Mucosa of stomach (tissue), 1 donor: ENCODE data around the gene ADCYAP1R1.

Source experiments
- H3K27me3 ChIP-seq: one replicate; pipeline ENCODE4 v1.7.0; 2013; ENCODE audit warnings: mild to moderate bottlenecking, low read length; ENCODE audit not compliant: control insufficient read depth, insufficient read depth
- H3K36me3 ChIP-seq: one replicate; pipeline ENCODE4 v1.7.0; 2013; ENCODE audit warnings: low read length; ENCODE audit not compliant: control insufficient read depth, insufficient read depth
- H3K4me1 ChIP-seq: one replicate; pipeline ENCODE4 v1.7.0; 2013; ENCODE audit warnings: mild to moderate bottlenecking, low read length; ENCODE audit not compliant: control insufficient read depth, insufficient read depth
- H3K4me3 ChIP-seq: one replicate; pipeline ENCODE4 v1.7.0; 2013; ENCODE audit warnings: low read length
- H3K9ac ChIP-seq: one replicate; pipeline ENCODE4 v1.7.0; 2013; ENCODE audit warnings: mild to moderate bottlenecking, low read length, moderate library complexity
- H3K9me3 ChIP-seq: one replicate; pipeline ENCODE4 v1.7.0; 2013; ENCODE audit warnings: mild to moderate bottlenecking, low read length, moderate library complexity; ENCODE audit not compliant: control insufficient read depth
- donor health status: Pancreatic carcinoma.

Gene ADCYAP1R1

DNA sequence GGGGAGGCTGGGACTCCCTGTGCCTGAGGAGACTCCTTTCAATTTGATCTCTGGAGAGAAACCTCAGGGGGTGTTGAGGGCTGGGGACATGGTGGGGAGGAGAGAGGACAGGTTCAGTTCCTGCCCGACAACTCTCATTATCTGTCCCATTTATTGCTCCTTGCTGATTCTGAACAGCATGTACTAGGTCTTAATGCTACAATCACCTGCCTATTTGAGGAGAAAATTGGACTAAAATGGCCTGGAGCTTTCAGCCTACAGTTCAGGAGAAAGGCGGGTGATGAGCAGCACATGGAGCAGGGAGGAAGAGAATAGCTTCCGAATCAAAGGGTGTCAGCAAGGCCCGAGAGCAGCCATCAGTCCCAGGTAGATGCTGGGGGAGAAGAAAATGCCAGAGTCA, 30.0 kb upstream of the ADCYAP1R1 start:
- Histone ChIP-seq H3K9ac (no peak overlapping the region), H3K36me3 (no peaks in the 10 kb centered on the region), H3K4me3 (no peak overlapping the region), H3K4me1 (peaks cover 4% of the 10 kb centered on the region), H3K27me3 (no peaks in the 10 kb centered on the region), H3K9me3 (no peaks in the 10 kb centered on the region)

DNA sequence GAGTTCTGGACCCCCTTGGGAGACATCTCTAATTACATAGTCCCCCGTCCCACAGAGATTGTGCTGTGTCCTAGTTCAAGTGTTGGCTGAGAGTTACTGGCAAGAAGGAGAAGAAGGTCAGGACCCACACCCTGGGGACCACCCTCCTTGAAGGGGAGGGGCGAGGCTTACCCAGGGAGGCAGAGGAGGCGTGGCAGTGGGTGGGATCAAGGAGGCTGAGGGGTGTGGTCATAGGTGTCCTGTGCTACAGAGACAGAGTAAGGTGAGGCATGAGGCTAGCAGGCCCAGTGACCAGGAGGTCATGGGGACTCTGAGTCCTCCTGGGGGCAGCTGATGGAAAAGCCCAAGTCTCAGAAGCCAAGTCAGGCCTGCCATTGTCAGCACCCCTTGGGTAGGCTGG, 29.4 kb upstream of the ADCYAP1R1 start:
- Histone ChIP-seq H3K9me3 (no peaks in the 10 kb centered on the region), H3K4me1 (peaks cover 4% of the 10 kb centered on the region), H3K4me3 (no peak overlapping the region), H3K36me3 (no peaks in the 10 kb centered on the region), H3K9ac (no peak overlapping the region), H3K27me3 (no peaks in the 10 kb centered on the region)

DNA sequence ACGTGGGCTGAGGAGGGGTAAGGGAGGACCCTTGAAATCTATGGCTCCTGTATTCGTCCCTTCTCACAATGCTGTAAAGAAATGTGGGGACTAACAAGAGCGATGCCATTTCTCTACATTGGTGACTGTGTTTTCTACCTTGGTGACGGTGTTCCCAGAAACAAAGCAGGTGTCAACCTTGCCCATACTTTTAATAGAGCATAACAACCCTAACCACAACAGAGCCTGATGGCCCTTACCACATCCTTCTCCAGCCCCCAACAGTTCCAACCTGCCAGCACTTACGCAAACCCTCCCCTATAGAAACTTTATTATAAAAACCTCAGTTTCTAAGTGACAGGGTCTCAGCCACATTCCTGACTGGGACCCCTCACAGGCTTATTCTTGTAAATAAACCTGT, 28.2 kb upstream of the ADCYAP1R1 start:
- Histone ChIP-seq H3K9ac (no peak overlapping the region), H3K9me3 (no peaks in the 10 kb centered on the region), H3K27me3 (no peaks in the 10 kb centered on the region), H3K36me3 (no peaks in the 10 kb centered on the region), H3K4me1 (peaks cover 4% of the 10 kb centered on the region), H3K4me3 (no peak overlapping the region)

DNA sequence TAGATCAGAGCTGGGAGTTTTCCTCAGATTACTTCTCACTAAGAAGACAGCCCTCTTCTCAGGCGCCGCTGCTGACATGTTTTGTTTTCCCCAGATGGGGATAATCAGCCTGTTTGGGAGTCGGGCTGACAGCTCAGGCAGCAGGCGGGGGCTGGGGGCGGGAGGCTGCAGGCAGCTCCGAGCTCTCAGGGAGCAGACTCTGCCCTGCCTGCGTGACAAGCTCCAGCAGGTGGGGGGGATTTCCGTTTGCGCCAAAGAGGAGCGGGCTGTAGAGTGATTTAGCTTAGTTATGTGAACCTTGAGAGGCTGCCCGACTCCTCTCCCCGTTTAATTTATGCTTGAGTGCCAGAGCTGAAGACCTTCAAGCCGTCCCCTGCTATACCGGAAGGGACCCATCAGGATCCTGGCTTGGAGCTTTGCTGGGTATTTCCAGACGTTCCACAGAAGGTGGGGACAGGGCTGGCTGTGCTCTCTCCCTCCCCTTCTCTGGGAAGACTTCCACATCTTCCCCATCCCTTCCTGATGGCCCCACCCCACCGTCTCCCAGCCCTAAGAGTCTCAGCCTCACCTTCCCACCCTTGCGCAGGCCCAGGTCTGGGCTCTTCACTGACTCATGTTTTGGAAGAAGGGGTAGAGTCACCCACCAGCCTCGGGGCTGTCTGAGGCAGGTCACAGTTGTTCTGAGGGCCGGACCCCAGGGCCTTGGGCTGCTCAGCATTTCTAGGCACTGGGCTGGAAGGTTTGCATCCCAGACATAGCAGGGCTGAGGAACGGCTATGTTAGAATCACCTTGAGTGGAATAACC, 24.7 kb upstream of the ADCYAP1R1 start:
- Histone ChIP-seq H3K4me1 (peaks cover 4% of the 10 kb centered on the region), H3K9me3 (no peaks in the 10 kb centered on the region), H3K36me3 (no peaks in the 10 kb centered on the region), H3K4me3 (no peak overlapping the region), H3K27me3 (no peaks in the 10 kb centered on the region), H3K9ac (no peak overlapping the region)

DNA sequence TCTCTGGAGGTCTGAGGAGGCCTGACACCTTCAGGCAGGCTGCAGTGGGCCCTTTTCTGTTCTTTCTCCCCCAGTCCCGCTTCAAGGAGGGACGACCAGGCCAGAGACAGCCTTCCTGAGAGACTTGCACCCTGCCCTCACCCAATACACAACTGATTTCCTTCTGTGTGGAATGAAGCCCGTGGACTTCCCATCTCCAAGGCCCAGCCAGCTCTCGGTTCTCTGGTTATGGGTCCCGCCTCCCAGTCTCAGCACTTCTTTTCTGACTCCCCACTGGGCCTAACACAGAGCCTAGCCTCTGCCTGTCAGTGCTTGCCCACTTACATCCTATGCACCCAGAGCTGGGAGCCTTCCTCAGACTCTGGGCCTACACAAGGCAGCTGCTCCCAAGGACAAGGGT, 24.1 kb upstream of the ADCYAP1R1 start:
- Histone ChIP-seq H3K9ac (no peak overlapping the region), H3K9me3 (no peaks in the 10 kb centered on the region), H3K4me1 (peaks cover 4% of the 10 kb centered on the region), H3K4me3 (no peak overlapping the region), H3K27me3 (no peaks in the 10 kb centered on the region), H3K36me3 (no peaks in the 10 kb centered on the region)

DNA sequence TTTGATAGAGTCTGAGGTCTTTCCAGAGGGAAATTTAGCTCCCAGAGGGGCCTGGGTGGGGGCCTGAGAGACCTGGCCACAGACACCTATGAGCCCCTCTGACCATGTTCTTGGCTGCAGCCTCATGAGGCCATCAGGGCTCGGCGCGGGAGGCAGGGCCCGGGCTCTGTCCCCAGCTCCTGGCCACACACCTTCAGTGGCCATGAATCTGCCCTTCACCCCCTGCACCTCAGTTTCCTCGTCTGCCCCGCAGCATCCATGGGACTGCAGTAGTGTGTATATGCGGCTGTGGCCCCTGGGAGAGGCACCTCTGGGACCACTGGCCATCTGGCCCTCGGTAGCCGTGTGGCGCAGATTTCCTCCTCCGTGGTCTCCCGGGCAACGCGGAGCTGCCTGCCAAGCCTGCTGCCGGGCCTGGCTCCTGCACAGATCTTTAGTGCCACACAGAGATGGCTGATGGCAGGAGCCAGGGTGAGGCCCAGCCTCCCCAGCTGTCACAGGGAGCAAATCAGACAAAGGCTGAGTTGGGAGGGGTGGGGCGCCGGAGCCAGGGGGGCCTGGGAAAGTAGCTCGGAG, 23.6 kb upstream of the ADCYAP1R1 start:
- Histone ChIP-seq H3K9ac (no peak overlapping the region), H3K27me3 (no peaks in the 10 kb centered on the region), H3K9me3 (no peaks in the 10 kb centered on the region), H3K36me3 (no peaks in the 10 kb centered on the region), H3K4me1 (peaks cover 4% of the 10 kb centered on the region), H3K4me3 (no peak overlapping the region)

DNA sequence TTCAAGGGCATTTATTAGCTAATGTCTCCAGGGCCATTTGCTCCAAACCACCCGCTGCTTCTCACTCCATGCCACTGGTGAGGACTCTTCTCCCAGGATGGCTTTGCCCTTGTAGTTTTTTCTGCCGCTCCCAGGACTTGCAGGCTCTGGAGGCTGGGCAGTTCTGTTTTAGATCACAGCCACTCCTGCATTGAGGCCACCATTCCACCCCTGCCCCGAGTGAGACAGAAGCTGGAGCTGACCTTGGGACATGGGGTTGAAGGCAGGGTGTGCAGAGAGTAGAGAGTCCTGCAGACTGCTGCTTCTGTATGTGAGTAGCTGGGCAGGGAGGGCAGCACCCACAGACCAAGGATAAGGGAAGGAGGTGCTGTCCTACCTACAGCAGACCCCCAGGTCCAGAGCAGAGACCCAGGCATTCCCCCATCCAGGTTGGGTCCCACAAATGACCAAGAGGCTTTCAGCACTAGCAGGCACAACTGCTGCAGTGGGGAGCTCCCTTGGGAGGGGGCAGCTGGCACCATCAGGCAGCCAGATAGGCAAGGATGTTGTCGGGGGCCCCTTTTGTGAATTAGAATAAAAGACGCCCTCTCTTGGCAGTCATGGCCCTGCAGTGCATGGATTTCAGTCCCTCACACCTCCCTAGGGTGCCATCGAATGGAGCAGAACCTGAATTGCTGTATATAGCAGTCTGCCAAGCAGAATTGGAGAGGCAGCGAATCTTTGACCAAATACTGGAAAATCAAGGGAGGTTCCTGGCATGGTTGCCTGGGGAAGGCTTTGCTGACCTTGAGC, 22.7 kb upstream of the ADCYAP1R1 start:
- no peak overlapping the region for H3K9ac ChIP-seq
- peaks cover 4% of the 10 kb centered on the region for H3K4me1 ChIP-seq

DNA sequence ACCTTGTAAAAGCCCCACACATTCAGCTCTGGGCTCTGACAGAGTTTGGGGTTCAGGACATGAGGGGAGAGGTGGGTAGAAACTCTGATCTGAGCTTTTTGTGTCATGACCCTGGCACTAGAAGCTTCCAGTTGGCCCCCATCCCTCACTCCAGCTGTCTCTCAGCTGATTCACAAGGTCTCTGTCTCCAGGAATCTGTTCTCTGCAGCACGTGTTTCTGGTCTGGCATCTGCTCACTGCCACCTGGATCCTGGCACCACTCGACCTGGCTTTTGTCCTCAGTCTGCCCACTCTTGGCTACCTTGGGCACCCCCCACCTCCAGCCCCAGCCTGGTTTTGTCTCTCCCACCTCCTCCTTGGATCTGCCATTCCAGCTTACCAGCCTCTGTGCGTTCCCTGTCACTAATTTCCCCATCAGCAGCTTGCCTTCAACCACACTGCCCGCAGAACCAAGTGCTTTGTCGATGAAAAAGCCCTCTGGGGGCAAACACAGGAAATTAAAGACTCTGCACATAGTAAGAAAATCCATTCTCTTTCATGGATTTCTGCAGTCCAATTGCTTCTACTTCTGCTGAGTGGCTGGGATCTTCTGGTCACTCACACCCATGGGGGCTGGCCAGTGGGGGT, 18.3 kb upstream of the ADCYAP1R1 start:
- Histone ChIP-seq H3K4me3 (no peak overlapping the region), H3K4me1 (no peaks in the 10 kb centered on the region), H3K27me3 (peaks cover 3% of the 10 kb centered on the region), H3K9ac (no peak overlapping the region), H3K36me3 (no peaks in the 10 kb centered on the region), H3K9me3 (no peaks in the 10 kb centered on the region)

More for the DNA sequence above, 22.7 kb upstream of the ADCYAP1R1 start:
- Histone ChIP-seq H3K4me3 (no peak overlapping the region), H3K9me3 (no peaks in the 10 kb centered on the region), H3K36me3 (no peaks in the 10 kb centered on the region), H3K27me3 (no peaks in the 10 kb centered on the region)

DNA sequence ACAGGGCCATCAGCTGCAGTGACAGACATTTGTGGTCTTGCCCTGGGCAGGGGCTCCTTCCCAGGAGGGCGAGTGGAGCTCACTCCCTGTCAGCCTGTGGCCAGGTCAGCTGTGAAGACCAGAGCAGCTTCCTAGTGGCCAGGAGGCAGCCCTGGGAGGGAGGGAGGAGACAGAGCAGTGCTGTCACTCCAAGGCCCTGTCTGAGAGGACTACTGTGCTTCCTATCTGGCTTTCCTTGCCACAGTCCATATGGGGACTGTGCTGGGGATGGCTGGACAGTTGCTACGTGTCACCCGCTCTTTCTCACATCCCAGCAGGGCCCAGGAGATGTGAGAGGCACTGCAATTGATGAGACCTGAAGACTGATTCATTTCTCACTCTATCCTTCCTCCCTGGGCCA, 15.2 kb upstream of the ADCYAP1R1 start:
- no peaks in the 10 kb centered on the region for H3K36me3 ChIP-seq
- peaks cover 3% of the 10 kb centered on the region for H3K27me3 ChIP-seq
- no peak overlapping the region for H3K4me3 ChIP-seq
- H3K4me1 ChIP-seq = no peaks in the 10 kb centered on the region
- no peak overlapping the region for H3K9ac ChIP-seq
- no peaks in the 10 kb centered on the region for H3K9me3 ChIP-seq

DNA sequence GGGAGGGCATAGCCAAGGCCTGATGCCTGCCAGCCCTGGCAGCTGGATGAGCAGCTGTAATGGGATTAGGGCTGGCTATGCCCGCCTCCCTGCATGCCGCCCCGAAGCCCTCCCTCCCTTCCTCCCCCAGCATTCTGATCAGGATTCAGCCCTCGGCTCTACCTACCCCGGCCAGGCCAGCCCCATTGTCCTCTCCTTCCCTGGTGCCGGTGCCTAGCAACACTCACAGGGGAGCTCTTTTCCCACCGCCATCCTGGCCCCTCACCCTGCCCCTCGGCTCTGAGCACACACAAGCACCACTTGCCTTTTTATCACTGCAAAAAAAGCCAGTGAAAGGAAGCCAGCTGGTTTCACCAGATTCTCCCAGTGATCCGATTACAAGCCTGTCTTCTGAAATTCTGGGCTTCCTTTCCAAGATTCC, 9.0 kb upstream of the ADCYAP1R1 start:
- Histone ChIP-seq H3K36me3 (no peaks in the 10 kb centered on the region), H3K9me3 (no peaks in the 10 kb centered on the region), H3K9ac (no peak overlapping the region), H3K4me1 (no peaks in the 10 kb centered on the region), H3K27me3 (peaks cover 19% of the 10 kb centered on the region), H3K4me3 (no peak overlapping the region)

DNA sequence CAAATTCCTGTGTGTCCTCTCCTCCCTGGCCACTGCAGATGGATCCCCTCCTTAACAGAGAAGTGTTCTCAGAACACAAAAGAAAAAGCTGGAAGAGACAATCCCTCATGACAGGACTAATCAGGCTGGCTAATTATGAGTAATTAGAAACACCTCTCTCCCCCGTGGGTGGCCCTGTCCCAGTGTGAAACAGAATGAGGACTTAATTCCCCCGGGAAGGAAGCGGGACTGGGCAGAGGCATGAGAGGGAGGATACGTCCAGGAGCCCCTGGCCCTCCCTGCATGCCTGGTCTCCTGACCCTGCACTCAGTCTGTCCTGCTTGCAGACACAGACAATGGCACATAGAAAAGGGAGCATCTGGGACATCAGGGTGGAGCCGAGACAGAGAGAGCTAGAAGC, 7.6 kb upstream of the ADCYAP1R1 start:
- H3K9me3 ChIP-seq = no peaks in the 10 kb centered on the region
- no peak overlapping the region for H3K9ac ChIP-seq
- H3K36me3 ChIP-seq = no peaks in the 10 kb centered on the region
- H3K4me3 ChIP-seq = no peak overlapping the region
- no peaks in the 10 kb centered on the region for H3K4me1 ChIP-seq
- H3K27me3 ChIP-seq = peaks cover 19% of the 10 kb centered on the region

DNA sequence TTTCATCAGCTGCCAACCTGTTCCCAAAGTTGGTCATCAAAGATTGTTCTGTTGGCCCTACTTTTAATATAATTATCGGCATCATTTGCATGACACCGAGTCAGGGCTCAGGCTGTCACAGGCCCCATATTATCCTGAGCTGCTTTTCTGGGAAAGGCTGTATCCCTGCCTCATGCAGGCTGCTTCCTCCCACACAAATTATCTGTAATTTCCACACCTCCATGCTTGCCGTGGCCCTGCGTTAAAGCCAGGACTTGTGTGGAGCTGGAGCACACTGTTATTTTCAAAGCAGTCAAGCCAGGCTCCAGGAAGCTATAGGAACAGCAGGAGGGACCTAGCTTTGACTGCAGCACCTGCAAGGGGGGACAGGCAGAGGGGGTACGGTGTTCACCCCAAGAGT, 5.4 kb upstream of the ADCYAP1R1 start:
- Histone ChIP-seq H3K9ac (no peak overlapping the region), H3K4me1 (no peaks in the 10 kb centered on the region), H3K9me3 (no peaks in the 10 kb centered on the region), H3K36me3 (no peaks in the 10 kb centered on the region), H3K27me3 (peaks cover 36% of the 10 kb centered on the region), H3K4me3 (no peak overlapping the region)
